CD4-positive, alpha-beta T cell treated with Interferon alpha-2 for 1 hour (primary cell): ENCODE data around the gene KIF3B.
A peak's percentile ranks its signal among the peaks of the same experiment; 100 is the strongest.
"Not testable (repeated sequence)": the region's sequence is repeated elsewhere in the genome, so short reads cannot be mapped to it uniquely, and the experiment has no call there.

Experiments used
- DNase-seq, 2 donors: peaks; one replicate each; pipeline ENCODE4 v3.0.0-alpha.2; 2020 to 2022

Gene KIF3B

DNA sequence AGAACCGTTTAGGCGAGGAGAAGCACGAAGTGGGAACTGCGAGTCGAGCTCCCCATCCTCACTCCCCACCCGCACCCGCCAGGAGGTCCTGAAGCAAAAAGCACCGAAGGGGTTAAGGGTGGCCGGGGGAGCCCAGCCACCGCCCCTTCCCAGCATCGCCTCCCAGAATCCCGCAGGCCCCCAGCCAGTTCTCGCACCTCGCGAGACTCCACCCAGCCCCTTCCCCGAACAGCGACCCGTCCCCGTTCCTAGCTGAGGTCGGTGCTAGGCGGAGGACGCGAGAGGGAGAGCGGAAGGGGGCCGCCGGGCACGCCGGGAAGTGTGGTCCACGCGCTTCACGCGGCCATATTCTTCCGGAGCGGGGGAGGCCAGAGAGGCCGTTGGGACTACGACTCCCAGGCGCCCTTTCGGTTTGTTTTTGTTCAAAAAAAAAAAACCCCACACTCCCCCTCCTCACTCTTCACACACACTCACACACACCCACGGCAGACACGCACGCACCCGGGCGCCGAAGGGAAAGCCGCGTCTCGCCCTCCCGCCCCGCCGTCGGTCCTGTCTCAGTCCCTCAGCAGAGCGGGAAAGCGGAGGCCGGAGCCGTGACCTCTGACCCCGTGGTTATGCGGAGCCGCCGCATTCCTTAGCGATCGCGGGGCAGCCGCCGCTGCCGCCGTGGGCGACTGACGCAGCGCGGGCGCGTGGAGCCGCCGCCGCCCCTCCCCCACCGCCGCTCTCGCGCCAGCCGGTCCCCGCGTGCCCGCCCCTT, 80.6 kb downstream of the KIF3B start, which contains the start of gene ASXL1:
ASXL1 (plus strand) TSS at position 463 of the 763 bp plus-strand sequence. CDS start 445 bp downstream, outside the sequence.
- peak; percentile 96 to 97 for DNase-seq

DNA sequence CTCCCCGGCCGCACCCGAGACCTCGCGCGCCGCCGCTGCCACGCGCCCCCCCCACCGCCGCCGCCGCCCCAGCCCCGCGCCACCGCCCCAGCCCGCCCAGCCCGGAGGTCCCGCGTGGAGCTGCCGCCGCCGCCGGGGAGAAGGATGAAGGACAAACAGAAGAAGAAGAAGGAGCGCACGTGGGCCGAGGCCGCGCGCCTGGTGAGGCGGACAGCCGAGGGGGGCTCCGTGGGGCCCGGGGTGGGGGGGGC, 81.1 kb downstream of the KIF3B start:
- DNase-seq, result no peak

DNA sequence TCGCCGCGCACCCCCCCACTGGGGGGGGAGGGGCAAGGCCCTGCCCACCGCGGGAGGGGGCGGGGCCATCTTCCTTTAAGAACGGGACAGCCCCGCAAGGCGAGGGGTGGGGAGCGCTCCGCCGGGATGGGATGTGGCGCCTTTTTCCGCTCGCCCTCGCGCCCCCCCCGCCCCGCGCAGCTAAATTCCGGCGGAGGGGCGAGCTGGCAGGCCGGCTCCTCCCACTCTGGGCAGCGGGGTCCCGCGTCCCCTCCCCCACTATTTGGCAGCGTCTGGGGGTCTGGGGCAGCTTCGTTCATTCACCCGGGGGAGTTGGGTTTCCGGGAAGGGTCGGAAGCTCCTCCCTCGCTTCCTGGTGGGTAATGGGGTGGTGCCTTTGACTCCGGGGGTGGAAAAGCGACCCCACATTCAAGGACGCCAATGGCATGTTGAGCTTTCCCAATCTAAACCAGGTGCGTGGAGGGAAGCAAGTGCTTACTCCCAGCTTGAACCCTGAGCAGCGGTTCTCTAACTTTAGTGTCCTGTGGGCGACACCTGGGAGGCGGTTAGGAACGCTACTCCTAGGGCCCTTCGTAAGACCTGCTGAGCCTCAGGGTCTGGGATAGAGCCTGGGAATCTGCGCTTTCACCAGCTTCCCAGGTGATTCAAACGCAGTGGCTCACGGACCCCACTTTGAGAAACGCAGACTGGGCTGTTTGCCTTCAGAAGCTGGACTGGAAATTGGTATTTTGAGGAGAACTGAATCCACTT, 81.6 kb downstream of the KIF3B start:
- peak; percentile 70 to 79 for DNase-seq

DNA sequence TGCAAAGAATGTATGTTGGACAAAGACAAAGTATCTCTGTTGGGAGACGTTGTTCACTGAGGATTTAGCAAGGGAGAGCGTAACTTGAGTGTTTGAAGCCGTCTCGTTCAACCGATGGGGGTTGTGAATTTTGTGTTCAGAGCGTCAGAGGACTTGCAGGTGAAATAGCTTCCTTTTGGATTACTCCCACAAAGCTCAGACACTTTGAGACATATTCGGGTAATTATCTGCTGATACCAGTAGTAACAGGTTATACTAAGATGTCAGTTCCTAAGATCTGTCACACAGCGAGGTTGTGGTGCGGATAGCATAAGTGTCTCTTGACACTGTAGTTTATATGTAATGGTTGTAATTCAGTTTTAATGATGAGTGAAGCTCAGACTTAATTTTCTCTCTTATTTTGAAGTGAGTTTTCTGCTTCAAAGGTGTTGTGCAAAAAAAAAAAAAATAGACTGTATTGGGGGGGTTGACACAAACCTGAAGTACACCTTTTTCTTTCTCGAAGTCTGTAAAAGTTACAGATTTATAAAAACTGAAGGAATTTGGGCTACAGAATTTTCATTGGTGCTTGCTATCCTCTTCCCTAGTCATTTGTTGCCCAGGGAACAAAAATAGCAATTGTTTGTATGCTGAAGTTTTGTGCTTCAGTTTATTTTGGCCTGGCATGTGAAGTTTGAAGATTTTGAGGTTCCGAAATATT, 82.3 kb downstream of the KIF3B start:
- peak in 1 of 2 donors; percentile 36 for DNase-seq

DNA sequence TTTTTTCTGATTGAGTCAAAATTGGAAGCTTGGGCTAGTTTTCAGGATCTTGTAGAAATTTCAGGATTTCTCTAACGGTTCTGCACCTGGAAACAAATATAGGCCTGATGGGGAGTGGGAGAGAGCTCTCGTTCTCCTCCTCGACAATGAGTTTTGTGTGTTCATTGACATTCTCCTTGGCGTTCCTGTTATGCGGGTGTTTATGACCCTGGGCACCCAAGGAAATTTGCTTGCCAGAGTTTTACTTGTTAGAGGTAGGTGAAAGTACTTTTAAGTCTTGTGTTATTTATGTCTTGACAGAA, 82.8 kb downstream of the KIF3B start:
- no peak for DNase-seq

DNA sequence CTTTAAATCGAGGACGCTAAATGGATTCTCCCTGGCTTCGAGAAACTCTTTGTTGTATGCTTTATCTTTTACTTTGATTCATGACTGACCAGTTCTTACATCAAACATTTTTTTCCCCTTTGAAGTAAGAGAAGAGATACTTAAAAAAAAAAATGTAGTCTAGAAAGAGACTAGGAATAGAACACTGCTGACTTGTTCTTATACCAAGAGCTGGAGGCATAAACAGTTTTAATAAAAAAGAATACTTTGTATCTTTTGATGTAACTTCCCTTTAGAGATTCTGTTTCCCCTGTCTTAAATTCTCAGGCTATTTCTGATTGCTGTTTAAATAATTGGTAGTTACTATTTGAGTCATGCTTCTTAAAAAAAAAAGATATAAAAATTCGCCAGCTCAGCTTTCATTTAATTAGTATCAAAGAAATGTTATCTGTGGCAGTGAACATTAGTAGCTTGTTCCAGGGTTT, 85.5 kb downstream of the KIF3B start:
- peak in 1 of 2 donors; percentile 39 for DNase-seq

DNA sequence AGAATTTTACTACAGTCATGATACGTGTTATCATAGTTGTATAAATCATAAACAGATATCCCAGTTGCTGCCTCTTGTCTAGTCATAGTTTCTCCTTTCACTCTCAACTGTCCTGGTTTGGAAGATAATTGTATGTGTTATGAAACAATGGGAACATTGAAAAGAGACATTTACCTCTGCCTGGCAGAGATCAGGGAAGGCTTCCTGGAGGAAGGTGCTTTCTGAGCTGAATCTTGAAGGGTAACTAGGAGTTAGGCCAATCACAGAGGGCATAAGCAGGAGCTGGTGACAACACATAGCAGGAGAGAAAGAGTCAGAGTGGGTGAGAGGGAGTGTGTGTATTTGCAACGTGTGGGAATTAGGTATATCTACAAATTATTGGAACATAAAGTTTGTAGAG, 86.0 kb downstream of the KIF3B start:
- no peak for DNase-seq

DNA sequence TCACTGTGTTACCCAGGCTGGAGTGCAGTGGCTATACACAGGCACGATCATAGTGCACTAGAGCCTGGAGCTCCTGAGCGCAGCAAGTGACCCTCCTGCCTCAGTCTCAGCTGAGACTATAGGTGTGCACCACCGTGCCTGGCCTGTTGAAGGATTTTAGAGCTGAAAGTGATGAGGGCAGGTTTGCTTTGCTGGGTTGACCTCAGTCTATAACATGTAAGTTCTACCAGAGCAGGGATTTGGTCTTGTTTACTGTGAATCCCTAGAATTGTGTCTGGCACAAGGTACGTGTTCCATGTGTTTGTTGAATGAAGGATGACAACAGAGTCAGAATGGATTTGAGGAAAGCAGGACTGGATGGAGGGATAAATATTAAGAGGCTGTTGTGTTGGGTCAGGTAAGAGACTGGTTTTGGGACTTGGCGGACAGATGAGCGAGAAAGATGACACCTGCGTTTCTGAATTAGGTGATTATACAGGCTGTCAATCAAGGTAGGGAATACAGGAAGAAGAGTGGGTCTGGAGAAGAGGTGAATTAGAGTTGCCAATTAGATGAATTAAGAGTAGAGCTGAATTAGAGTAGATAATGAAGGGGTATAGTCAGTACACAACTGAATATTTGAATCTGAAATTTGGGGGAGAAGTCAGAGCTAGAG, 87.2 kb downstream of the KIF3B start:
- no peak for DNase-seq

DNA sequence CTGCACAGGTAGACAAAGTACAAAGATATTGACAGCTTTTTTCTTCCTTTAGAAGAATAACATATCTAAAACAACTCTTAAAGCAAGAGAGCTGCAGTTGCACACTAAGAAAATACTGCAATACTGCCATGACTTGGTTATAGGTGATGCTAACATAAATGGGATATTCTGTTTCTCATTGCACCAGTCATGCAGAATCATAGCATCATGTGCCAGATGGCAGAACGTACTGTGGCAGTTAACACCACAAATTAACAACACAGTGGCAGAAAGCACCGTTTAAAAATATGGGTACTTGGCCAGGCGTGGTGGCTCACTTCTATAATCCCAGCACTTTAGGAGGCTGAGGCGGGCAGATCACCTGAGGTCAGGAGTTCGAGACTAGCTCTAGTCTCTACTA, 88.1 kb downstream of the KIF3B start:
- no peak for DNase-seq

DNA sequence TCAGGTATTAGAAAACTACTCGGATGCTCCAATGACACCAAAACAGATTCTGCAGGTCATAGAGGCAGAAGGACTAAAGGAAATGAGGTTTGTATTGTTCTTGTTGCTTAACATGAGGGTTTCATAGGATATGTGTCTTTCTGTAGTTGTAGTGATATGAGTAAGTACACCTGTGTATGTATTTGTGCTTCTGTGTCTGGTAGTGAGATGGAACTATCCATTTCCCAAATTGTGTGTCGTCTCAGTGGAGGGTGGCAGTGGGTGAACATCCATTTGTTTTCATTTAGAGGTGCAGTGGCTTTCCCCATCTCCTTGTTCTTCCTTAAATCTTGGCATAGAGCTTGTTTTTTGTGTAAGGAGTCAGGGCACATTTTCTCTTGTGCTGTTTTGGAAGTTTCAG, 88.9 kb downstream of the KIF3B start:
- no peak for DNase-seq

DNA sequence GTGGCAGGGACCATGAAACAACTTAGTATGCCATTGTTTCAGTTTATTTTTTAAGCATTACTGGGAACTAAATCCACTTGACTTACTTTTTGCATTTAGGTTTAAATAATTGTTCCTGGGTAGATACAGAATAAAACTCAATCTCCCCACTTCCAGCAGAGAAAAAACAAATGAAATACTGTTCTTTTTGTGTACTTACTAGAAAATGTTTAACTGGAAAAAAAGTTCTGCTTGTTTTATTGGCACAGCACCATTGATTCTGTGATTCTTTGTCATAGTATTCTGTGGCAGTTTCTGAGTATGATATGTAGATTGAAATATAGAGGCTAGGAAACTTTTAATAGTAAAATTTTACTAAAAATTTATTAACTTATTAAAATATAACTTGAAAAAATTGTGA, 90.9 kb downstream of the KIF3B start:
- no peak for DNase-seq

DNA sequence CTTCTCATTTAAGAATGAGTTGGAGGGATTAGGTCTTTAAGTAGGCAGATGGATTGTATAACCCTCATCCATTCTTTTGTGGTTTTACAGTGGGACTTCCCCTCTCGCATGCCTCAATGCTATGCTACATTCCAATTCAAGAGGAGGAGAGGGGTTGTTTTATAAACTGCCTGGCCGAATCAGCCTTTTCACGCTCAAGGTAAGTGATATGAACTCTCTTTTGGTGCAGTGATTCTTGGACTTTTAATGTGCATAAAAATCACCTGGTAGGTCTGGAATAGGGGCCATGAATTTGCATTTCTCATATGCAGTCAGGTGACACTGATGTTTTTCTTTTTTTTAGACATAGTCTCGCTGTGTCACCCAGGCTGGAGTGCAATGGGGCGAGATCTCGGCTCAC, 91.5 kb downstream of the KIF3B start:
- no peak for DNase-seq

DNA sequence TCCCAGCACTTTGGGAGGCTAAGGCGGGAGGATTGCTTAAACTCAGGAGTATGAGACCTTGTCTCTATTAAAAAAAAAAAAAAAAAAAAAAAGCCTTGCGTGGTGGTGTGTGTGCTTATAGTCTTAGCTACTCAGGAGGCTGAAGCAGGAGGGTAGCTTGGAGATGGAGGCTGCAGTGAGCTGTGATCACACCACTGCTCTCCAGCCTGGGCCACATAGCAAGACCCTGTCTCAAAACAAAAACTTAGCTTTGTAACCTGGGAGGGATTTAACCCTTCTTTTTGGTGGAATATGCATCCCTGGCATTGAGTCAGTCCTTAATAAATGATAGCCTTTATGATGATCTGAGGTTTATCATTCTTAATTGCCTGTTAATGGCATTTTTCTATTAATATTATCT, 93.4 kb downstream of the KIF3B start:
- DNase-seq, result no peak

DNA sequence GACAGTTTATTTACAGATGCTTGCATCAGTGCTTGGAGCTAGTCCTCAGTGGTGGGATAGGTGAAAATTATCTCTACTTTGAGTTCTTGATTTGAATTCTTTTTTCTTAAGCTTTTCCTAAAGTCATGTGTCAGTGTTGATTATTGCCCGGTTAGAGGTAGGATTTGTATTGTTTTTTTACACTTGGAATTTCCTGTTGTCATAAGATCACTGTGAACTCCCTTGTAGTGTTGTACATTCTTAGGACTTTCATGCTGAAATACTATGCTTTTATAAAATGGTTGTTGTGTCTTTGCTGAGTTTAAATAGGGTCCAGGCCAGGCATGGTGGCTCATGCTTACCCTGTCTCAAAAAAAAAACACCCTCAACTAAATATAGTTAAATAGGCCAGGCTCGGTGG, 101.0 kb downstream of the KIF3B start:
- DNase-seq, result no peak

DNA sequence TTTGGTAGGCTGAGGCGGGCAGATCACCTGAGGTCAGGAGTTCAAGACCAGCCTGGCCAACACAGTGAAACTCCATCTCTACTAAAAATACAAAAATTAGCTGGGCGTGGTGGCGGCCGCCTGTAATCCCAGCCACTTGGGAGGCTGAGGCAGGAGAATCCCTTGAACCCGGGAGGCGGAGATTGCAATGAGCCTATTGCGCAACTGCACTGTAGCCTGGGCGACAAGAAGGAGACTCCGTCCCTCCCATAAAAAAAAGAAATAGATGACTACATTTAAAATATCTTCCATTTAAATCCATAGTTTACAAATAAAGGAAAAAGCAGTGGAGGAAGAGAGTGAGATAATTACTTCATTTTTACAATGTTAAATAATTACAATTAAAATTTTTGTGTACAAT, 102.6 kb downstream of the KIF3B start:
- not testable (repeated sequence) for DNase-seq

DNA sequence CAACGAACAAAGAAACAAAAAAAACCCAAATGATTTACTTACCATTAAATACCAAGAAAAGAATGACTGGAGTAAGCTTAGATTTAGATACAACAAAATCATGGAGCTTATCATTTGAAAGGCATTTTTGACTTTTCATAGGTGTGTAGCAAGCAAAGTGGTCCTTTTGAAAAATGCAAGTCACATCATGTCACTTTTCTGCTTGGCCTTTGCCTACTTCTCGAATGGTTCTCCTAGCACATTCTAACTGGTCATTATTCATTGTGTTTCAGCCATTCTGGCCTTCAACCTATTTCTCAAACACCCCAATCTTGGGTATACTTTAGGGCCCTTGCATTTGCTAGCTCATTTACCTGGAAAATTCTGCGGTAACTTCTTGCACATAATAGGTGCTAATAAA, 103.3 kb downstream of the KIF3B start:
- DNase-seq, result no peak

DNA sequence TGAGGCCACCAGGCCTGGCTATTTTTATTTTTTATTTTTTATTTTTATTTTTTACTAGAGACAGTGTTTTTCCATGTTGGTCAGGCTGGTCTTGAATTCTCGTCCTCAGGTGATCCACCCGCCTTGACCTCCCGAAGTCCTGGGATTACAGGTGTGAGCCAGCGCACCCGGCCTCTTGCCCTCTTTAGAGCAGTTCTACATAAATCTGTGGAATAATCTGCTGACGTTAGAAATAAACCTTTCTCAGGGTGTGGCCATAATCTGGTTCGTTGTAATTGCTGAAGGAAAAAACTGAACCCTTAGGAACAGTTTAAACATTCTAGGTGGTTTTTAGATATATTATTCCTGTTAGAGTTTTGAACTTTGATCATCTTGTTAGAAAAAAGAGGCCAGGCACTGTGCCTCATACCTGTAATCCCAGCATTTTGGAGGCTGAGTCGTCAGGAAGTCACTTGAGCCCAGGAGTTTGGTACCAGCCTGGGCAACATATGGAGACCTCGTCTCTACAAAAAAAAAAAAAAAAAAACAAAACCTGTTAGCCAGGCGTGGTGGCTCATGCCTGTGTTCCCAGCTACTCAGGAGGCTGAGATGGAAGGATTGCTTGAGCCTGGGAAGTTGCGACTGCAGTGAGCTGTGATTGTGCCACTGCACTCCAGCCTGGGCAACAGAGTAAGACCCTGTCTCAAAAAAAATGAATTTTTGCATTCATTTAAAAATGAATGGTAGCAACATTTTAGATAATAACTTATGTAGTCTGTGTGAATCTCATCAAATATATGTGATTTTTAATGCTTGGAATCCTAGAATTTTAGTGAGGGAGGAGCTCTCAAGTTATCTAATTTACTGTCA, 104.9 kb downstream of the KIF3B start:
- DNase-seq, result no peak

DNA sequence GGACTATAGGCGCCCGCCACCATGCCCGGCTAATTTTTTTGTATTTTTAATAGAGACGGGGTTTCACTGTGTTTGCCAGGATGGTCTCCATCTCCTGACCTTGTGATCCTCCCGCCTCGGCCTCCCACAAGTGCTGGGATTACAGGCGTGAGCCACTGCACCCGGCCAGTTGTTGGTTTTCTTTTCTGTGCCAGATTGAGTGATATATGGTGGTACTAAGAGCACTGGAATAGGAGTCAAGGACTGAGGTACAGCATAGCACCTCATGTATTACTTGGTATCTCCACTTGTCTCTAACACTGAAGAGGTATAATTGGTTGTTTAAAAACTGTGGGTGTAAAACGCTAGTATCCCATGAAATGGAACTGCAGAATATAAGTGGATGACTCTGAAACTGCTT, 106.0 kb downstream of the KIF3B start:
- DNase-seq, result not testable (repeated sequence)
